ENCODE results near the gene GPX8.

DNA sequence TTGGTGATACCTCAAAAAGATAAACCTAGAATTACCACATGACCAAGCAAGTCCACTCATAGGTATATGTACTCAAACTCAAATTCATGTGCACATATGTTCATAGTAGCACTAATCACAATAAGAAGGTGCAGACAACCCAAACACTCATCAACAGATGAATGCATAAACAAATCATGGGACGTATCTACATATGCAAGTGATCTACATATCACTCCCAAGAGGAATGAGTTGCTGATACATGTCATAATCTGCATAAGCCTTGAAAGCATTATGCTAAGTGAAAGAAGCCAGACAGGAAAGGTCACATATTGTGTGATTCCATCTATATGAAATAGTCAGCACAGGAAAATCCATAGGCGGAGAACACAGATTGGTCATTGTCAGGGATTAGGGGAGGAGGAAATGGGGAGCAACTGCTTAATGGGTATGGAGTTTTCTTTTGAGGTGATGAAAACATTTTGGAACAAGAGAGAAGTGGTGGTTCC, 10.6 kb upstream of the GPX8 start:
- TF ChIP-seq, protein P1, sequence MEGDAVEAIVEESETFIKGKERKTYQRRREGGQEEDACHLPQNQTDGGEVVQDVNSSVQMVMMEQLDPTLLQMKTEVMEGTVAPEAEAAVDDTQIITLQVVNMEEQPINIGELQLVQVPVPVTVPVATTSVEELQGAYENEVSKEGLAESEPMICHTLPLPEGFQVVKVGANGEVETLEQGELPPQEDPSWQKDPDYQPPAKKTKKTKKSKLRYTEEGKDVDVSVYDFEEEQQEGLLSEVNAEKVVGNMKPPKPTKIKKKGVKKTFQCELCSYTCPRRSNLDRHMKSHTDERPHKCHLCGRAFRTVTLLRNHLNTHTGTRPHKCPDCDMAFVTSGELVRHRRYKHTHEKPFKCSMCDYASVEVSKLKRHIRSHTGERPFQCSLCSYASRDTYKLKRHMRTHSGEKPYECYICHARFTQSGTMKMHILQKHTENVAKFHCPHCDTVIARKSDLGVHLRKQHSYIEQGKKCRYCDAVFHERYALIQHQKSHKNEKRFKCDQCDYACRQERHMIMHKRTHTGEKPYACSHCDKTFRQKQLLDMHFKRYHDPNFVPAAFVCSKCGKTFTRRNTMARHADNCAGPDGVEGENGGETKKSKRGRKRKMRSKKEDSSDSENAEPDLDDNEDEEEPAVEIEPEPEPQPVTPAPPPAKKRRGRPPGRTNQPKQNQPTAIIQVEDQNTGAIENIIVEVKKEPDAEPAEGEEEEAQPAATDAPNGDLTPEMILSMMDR (IDR thresholded peaks at IDR 0.05) = no peak
- TF ChIP-seq POLR2A (IDR thresholded peaks at IDR 0.05) = no peak

All from gastroesophageal sphincter (tissue), 3 donors.